M059J (cell line): ENCODE measurements around the gene CZIB. TPM values are rescaled to one million over a fixed set of nuclear protein-coding genes. Genes with fewer than 3 reads are reported as not detected.
"Not testable (repeated sequence)": the region's sequence is repeated elsewhere in the genome, so short reads cannot be mapped to it uniquely, and the experiment has no call there.

Source experiments
- DNase-seq: peaks from one replicate; pipeline ENCODE4 v3.0.0-alpha.2; 2012; ENCODE audit warnings: low read depth
- total RNA-seq: library from RNA; depleted of rRNA; stranded (reverse); fragments of >200 nt; shearing (Covaris generic); gene quantifications from 2 replicates; pipeline ENCODE4 v1.2.3, GENCODE V29; 2014; rRNA removed

CZIB gene
- total RNA-seq, 1 experiment from 2014 or later: 53.5 TPM

GRCh38 chr1:53189061-53189460 is 31.4 kb downstream of the CZIB start:
- no peak for DNase-seq

- no peak for DNase-seq
Measured at GRCh38 chr1:53188099-53188498, 32.3 kb downstream of the CZIB start.

GRCh38 chr1:53187401-53187800 is 33.0 kb downstream of the CZIB start:
- no peak for DNase-seq

GRCh38 chr1:53186533-53186932 is 33.9 kb downstream of the CZIB start:
- DNase-seq: no peak

DNA sequence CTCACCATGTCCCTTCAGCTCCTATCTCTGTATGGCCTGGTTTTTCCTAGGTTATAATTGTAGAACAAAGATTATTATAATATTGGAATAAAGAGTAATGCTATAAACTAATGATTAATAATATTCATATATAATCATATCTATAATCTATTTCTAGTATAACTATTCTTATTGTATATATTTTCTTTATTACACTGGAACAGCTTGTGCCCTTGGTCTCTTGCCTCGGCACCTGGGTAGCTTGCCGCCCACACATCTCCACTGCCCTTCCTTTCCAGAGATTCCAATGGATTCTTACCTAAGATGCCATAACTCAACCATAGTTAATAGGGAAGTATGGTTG is 34.5 kb downstream of the CZIB start:
- DNase-seq: not testable (repeated sequence)

GRCh38 chr1:53183095-53183990 is 37.1 kb downstream of the CZIB start:
- DNase-seq: no peak

- no peak for DNase-seq
Measured at GRCh38 chr1:53182716-53183094, 37.7 kb downstream of the CZIB start.

- peak; percentile 71 for DNase-seq
Measured at GRCh38 chr1:53182111-53182593, 38.3 kb downstream of the CZIB start.

DNA sequence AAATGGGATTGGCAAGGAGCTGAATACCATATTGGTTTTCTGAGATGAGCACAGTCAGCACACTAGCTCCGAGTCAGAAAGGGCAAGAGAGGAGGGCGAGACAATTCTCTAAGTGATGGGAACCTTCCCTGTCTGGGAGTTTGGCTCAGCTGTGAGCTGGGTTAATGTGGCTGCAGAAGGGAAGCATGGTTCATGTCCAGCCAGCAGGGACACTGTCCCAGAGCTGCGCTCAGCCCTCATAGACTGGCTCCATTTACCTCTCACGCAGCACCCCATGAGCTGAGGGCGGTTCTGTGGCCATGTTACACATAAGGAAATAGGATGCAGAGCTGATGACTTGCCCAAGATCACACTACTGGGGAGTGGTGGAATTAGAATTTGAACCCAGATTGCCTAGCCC is 39.5 kb downstream of the CZIB start:
- DNase-seq: no peak

DNA sequence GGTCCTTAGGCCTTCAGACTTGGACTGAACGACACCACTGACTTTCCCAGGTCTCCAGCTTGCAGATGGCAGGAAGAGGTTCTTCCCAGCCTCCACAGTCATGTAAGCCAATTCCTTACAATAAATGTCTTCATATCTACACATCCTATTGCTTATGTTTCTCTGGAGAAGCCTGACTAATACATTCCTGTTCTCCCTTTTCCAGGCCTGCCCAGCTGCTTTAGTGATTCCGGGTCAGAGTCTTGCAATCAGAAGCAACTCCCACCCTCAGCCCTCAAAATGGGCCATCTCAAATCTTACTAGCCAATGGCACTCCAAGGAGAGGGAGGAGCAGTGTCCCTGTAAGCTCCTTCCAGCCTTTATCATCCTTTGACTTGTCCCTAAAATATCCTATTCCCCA is 40.2 kb downstream of the CZIB start:
- no peak for DNase-seq

DNA sequence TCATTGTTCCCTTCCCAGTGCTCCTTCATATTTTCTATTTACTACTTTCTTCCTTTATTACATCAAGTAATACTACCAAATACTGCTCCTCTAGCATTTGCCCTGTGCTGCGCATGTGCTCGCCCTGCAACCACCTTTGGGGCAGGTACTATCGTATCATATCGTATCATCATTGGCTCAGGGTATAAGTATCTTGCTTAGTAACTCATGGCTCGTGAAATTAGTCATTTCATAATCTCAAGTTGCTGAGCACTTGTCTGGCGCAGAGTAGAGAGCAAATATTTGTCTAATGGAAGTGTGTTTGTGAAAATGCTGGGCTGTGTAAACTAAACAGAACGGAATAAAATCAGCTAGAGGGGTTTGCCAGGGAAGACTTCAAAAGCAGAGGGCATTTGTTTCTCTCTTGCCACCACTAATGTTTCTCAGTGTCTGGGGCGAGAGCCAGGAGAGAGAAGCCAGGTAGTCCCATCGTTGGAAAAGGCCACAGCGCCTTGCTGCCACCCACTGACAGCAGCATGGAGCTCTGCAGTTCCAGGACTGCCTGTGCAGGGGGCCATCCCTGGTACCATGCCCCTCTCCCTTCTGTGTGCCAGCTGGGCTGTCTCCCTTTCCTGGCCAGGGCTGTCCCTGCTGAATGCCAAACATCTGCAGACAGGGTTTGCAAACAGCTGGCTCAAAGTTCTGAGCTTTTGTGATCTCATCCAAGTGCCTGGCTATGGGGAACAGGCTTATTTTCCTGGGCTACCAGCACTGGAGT is 43.8 kb downstream of the CZIB start:
- DNase-seq: peak; percentile 21

DNA sequence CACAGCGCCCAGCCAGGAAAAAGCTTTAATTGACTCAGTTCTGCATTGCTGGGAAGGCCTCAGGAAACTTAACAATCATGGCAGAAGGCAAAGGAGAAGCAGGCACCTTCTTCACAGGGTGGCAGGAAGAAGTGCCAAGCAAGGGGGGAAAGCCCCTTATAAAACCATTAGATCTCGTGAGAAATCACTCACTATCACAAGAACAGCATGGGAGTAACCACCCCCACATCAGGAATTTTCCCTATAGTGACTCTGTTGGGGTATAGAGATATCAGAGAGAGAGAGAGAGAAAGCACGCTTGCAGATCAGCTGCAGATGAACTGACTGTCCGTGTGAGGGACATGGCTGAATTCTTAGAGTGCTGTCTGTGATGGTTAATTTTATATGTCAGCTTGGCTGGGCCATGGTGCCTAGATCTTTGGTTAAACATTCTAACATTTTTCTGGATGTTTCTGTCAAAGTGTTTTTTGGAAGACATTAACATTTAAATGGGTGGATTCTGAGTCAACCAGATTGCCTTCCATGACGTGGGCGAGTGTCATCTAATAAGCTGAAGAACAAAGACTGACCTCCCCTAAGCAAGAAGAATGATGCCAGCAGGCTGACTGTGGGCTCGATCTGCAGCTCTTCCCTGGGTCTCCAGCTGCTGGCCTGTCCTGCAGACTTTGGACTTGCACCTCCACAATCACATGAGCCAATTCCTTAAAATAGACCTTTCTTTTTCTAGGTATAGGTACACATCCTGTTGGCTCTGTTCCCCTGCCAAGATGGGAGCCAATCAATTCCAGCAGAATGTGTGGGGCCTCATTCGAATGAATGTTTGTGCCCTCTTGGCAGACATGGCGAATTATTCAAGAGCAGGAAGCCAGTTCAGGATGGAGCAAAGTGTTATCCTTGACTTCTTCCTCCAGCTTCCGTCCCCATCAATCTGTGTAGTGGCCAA is 45.2 kb downstream of the CZIB start:
- peak; percentile 22 for DNase-seq

DNA sequence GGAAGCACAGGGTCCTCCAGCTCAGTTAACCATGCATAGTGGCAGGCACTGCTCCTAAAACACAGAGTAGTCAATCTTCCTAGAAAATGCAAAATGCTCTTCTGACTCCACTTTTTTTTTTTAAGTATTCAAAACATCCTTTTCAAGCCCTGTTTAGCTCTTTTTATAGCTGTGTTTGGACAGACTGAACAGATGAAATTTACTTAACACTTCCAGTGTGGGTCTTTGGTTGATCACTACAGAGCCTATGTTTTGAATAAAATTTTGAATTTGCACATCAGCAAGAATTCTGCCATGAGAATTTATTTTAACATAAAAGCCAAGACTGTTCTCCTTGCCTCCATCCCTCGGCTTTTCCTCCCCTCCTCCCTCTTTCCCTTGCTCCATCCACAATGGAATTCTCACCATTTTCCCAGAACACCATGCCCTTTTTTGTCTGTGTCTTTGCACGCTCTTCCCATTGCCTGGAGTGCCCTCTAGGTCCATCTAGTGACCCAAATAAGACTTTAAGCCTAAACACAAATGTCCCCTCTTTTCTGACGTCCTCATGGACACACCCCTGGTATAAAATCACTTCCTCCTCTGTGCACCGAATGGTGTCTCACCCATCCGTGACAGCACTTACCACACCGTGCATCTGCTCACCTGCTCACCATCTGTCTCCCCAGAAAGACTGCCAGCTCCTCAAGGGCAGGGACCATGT is 47.9 kb downstream of the CZIB start:
- peak; percentile 47 for DNase-seq

DNA sequence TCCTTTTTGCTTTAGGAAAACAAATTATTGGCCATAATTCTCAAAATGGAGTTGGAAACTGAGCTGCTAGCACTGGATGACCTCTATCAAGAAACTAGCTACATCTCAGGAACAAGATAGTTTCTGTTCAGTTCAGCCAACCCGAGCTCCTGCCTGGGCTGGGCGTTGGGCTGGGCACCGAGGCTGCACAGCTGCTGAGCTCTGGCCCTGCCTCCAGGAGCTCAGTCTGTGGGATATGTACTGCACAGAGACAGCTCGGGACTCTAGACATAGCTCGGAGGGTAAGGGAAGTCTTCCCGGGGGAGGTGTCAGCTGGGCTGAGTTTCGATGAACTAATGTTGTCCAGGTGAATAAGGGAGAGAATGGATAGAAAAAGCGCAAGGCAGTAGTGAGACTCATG is 53.5 kb downstream of the CZIB start:
- no peak for DNase-seq

DNA sequence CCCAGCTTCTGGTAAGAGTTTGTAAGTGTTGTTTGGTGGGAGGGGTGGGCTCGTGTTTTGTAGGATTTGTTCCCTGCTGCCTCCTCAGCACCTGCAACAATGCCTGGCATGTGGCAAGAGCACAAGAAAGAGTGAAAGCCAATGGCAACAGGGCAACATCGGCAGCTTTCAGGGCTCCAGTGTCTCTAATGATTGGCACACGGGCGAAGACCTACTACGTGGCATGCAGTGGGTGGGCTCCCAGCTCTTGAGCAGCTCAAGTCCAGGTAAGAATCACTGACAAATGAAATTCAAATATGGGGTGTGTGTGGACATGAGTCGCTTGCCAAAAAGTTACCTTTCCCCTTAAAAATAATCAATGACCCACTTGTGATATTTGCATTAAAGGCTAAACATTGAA is 54.1 kb downstream of the CZIB start:
- no peak for DNase-seq

GRCh38 chr1:53165408-53165961 is 54.9 kb downstream of the CZIB start:
- no peak for DNase-seq

Other genes starting within 250 kb of the CZIB start
- not detected in 2 replicates for gene PODN, start 158.4 kb downstream of the CZIB start, total RNA-seq
- 0.25 TPM in 1 of 2 replicates, not detected in the other for gene SLC1A7, start 78.0 kb downstream of the CZIB start, total RNA-seq
- gene CPT2, start 23.8 kb downstream of the CZIB start, total RNA-seq: 18.3 and 23.4 TPM in 2 replicates
- 68.2 and 84.9 TPM in 2 replicates for gene MAGOH, start 17.9 kb upstream of the CZIB start, total RNA-seq
- 36.0 and 57.4 TPM in 2 replicates for gene LRP8, start 107.4 kb upstream of the CZIB start, total RNA-seq
- gene DMRTB1, start 238.8 kb upstream of the CZIB start, total RNA-seq: not detected in 2 replicates